GM12878 (cell line): Measurements from ENCODE around the gene DUSP12. TPM values are rescaled to one million over a fixed set of nuclear protein-coding genes. Genes with fewer than 3 reads are reported as not detected.

ENCODE experiments used
- BCL11A ChIP-seq: IDR thresholded peaks from 2 replicates; pipeline ENCODE4 v1.6.1; 2011; ENCODE audit warnings: low read depth, low read length
- CBFB ChIP-seq: IDR thresholded peaks from 2 replicates; pipeline ENCODE4 v1.6.1; 2016; ENCODE audit warnings: antibody characterized with exemption, low read depth
- CHD1 ChIP-seq: IDR thresholded peaks from 2 replicates; pipeline ENCODE4 v1.6.1; 2012; ENCODE audit warnings: low read depth, low read length, improper control_type of control experiment
- GABPA ChIP-seq: IDR thresholded peaks from 2 replicates; pipeline ENCODE4 v1.6.1; 2014; ENCODE audit warnings: antibody characterized with exemption, low read depth, mild to moderate bottlenecking, inconsistent platforms
- HDAC2 ChIP-seq: fragments of 200-600 bp; sonication (generic); IDR thresholded peaks from 2 replicates; pipeline ENCODE4 v1.6.1; 2017
- HDAC6 ChIP-seq: fragments of 200-600 bp; sonication (generic); IDR thresholded peaks from one replicate; pipeline ENCODE4 v1.8.0; 2017; ENCODE audit warnings: antibody characterized with exemption; ENCODE audit not compliant: unreplicated experiment
- IKZF2 ChIP-seq, 2 experiments: fragments of 450-650 bp; IDR thresholded peaks; 2 replicates each; pipeline ENCODE4 v1.6.1; 2017; ENCODE audit warnings: mild to moderate bottlenecking in 2 of 2, moderate library complexity in 2 of 2
- MEF2A ChIP-seq: IDR thresholded peaks from 2 replicates; pipeline ENCODE4 v1.6.1; 2011; ENCODE audit warnings: low read depth, mild to moderate bottlenecking, low read length, moderate library complexity; ENCODE audit not compliant: insufficient read depth
- MTA2 ChIP-seq: fragments of 450-650 bp; IDR thresholded peaks from 2 replicates; pipeline ENCODE4 v1.6.1; 2016; ENCODE audit warnings: low read depth, mild to moderate bottlenecking, moderate library complexity
- NFYB ChIP-seq: IDR thresholded peaks from 2 replicates; pipeline ENCODE4 v1.6.1; 2011; ENCODE audit warnings: low read depth, mild to moderate bottlenecking, low read length, improper control_type of control experiment, moderate library complexity; ENCODE audit not compliant: insufficient read depth
- NR2C2 ChIP-seq: IDR thresholded peaks from 2 replicates; pipeline ENCODE4 v1.6.1; 2011; ENCODE audit warnings: borderline replicate concordance, low read depth; ENCODE audit not compliant: control insufficient read depth, insufficient read length
- POU2F2 ChIP-seq: IDR thresholded peaks from 3 replicates; pipeline ENCODE4 v1.6.1; 2011; ENCODE audit warnings: low read depth, mild to moderate bottlenecking, low read length, borderline replicate concordance
- RB1 ChIP-seq: fragments of 450-650 bp; formaldehyde crosslinking; IDR thresholded peaks from 2 replicates; pipeline ENCODE4 v1.6.1; 2017; ENCODE audit warnings: mild to moderate bottlenecking, borderline replicate concordance
- SMARCA5 ChIP-seq: fragments of 450-650 bp; IDR thresholded peaks from 2 replicates; pipeline ENCODE4 v1.6.1; 2017; ENCODE audit warnings: mild to moderate bottlenecking
- STAT1 ChIP-seq: fragments of 450-650 bp; conservative IDR thresholded peaks from 2 replicates; pipeline ENCODE4 v1.6.1; 2014; ENCODE audit warnings: antibody characterized with exemption, mild to moderate bottlenecking
- SUPT20H ChIP-seq: IDR thresholded peaks from 2 replicates; pipeline ENCODE4 v1.6.1; 2011; ENCODE audit warnings: low read depth, mild to moderate bottlenecking, low read length, moderate library complexity, borderline replicate concordance; ENCODE audit not compliant: control insufficient read depth
- WRNIP1 ChIP-seq: IDR thresholded peaks from 2 replicates; pipeline ENCODE4 v1.6.1; 2011; ENCODE audit warnings: low read depth, low read length, improper control_type of control experiment, borderline replicate concordance
- polyA plus RNA-seq, 11 experiments: library from polyadenylated mRNA; depleted of rRNA in 4 of 11; unstranded in 6 of 11; stranded (reverse) in 5 of 11; fragments of >200 nt; fragmentation: Nextera tagmentation in 4 of 11; fragmentation: Illumina TruSeq in 1 of 11; extraction: Ambion mirVana in 4 of 11; extraction: Trizol in 1 of 11; gene quantifications; 1 replicate in 1 of 11; 2 replicates in 10 of 11; pipeline versions ENCODE4 v1.2.1 to v1.2.3, GENCODE V29; 2011 to 2016; ENCODE audit warnings: inconsistent platforms in 2 of 11, missing spikeins in 2 of 11, low read depth in 1 of 11
- total RNA-seq, 4 experiments: library from RNA; depleted of rRNA in 3 of 4; stranded (reverse); fragments of >200 nt in 3 of 4; fragmentation: Illumina TruSeq in 1 of 4; extraction: Trizol in 1 of 4; gene quantifications; 2 replicates each; pipeline versions ENCODE4 v1.2.1 to v1.2.3, GENCODE V29; 2013 to 2021
- TF ChIP-seq, protein P1 (sequence below): fragments of 450-650 bp; formaldehyde crosslinking; IDR thresholded peaks from 2 replicates; pipeline ENCODE4 v1.5.0; 2022; ENCODE audit warnings: mild to moderate bottlenecking, missing genetic modification characterization
- TF ChIP-seq, protein P2 (sequence below), 3 experiments: IDR thresholded peaks in 2 of 3; conservative IDR thresholded peaks in 1 of 3; 2 replicates each; pipeline ENCODE4 v1.5.1; 2011; ENCODE audit warnings: low read depth in 3 of 3, low read length in 3 of 3, mild to moderate bottlenecking in 3 of 3, control low read depth in 2 of 3, moderate library complexity in 2 of 3, inconsistent platforms in 1 of 3, mixed read lengths in 1 of 3; ENCODE audit not compliant: control insufficient read depth in 2 of 3, insufficient read depth in 1 of 3; ENCODE audit errors: extremely low read depth in 1 of 3
- TF ChIP-seq, protein P3 (sequence below): IDR thresholded peaks from 2 replicates; pipeline ENCODE4 v1.6.1; 2012; ENCODE audit warnings: low read depth, low read length, improper control_type of control experiment
- TF ChIP-seq, protein P4 (sequence below): fragments of 450-650 bp; IDR thresholded peaks from 2 replicates; pipeline ENCODE4 v1.6.1; 2017; ENCODE audit warnings: mild to moderate bottlenecking

Gene DUSP12
- total and polyA plus RNA-seq, 10 of the 15 experiments (the other 5 are each of a cell fraction or from before 2014, with no cell fraction given): 7.0 to 51.5 (median 35.4) TPM

DNA sequence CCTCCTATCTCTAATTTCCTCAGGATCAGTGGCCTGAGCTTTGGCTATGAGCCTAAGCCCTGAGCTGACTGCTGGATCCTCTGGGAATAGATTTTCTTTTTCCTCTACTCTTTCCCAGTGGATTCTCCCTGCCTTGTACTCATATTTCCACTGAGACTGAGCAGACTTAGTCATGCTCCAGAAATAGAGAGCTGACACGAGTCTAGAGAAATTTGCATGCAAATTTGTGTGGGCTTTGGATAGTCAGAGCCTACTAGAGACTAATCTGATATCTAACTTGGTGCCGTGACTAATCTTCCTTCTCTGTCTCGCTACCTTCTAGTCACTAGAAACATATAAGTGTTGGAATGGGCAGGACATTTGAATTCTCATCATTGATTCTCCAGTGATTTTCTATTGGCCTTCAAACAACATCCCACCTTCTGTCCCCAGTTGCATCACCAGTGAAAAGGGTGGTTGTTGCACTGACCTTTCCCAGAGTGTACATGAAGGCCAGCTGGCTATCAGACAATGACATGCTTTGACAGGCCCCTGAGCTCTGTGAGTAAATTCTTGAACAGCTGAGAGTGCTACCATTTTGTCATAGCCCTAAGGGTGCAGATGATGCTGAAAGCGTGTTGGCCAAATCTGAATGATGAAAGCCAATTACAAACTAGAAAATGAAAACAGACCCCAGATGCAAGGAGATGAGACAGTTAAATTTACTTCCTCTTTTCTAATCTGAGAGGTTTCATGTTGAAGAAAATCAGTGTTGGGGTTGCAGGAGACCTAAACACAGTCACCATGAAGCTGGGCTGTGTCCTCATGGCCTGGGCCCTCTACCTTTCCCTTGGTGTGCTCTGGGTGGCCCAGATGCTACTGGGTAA is 42.9 kb upstream of the DUSP12 start, which contains the start of gene FCRLA (continued):
- TF ChIP-seq, protein P1, sequence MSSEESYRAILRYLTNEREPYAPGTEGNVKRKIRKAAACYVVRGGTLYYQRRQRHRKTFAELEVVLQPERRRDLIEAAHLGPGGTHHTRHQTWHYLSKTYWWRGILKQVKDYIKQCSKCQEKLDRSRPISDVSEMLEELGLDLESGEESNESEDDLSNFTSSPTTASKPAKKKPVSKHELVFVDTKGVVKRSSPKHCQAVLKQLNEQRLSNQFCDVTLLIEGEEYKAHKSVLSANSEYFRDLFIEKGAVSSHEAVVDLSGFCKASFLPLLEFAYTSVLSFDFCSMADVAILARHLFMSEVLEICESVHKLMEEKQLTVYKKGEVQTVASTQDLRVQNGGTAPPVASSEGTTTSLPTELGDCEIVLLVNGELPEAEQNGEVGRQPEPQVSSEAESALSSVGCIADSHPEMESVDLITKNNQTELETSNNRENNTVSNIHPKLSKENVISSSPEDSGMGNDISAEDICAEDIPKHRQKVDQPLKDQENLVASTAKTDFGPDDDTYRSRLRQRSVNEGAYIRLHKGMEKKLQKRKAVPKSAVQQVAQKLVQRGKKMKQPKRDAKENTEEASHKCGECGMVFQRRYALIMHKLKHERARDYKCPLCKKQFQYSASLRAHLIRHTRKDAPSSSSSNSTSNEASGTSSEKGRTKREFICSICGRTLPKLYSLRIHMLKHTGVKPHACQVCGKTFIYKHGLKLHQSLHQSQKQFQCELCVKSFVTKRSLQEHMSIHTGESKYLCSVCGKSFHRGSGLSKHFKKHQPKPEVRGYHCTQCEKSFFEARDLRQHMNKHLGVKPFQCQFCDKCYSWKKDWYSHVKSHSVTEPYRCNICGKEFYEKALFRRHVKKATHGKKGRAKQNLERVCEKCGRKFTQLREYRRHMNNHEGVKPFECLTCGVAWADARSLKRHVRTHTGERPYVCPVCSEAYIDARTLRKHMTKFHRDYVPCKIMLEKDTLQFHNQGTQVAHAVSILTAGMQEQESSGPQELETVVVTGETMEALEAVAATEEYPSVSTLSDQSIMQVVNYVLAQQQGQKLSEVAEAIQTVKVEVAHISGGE: no peak
- TF ChIP-seq NFYB (0 out of 2 replicates have a peak, but pooled peaks have one; percentile 44), RB1 (no peak), WRNIP1 (no peak), STAT1 (no peak), BCL11A (peak; percentile 64; the same call in 1 of the 2 replicates), HDAC6 (no peak), SMARCA5 (peak; percentile 88; the same call in 1 of the 2 replicates), CBFB (0 out of 2 replicates have a peak, but pooled peaks have one; percentile 73), GABPA (no peak), IKZF2 (IDR thresholded peaks at IDR 0.05) (peak; percentile 71 to 92), POU2F2 (peak; percentile 93), CHD1 (no peak), SUPT20H (no peak), MEF2A (peak; percentile 99), HDAC2 (no peak), NR2C2 (no peak), MTA2 (peak; percentile 50; the same call in 1 of the 2 replicates)
- TF ChIP-seq, protein P2, sequence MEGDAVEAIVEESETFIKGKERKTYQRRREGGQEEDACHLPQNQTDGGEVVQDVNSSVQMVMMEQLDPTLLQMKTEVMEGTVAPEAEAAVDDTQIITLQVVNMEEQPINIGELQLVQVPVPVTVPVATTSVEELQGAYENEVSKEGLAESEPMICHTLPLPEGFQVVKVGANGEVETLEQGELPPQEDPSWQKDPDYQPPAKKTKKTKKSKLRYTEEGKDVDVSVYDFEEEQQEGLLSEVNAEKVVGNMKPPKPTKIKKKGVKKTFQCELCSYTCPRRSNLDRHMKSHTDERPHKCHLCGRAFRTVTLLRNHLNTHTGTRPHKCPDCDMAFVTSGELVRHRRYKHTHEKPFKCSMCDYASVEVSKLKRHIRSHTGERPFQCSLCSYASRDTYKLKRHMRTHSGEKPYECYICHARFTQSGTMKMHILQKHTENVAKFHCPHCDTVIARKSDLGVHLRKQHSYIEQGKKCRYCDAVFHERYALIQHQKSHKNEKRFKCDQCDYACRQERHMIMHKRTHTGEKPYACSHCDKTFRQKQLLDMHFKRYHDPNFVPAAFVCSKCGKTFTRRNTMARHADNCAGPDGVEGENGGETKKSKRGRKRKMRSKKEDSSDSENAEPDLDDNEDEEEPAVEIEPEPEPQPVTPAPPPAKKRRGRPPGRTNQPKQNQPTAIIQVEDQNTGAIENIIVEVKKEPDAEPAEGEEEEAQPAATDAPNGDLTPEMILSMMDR (IDR thresholded peaks at IDR 0.05 in 2 of 3, conservative IDR thresholded peaks at IDR 0.05 in 1 of 3; ENCODE audit: control insufficient read depth in 2 of 3, extremely low read depth in 1 of 3, insufficient read depth in 1 of 3, low read depth in 3 of 3, low read length in 3 of 3): no peak
- TF ChIP-seq, protein P3, sequence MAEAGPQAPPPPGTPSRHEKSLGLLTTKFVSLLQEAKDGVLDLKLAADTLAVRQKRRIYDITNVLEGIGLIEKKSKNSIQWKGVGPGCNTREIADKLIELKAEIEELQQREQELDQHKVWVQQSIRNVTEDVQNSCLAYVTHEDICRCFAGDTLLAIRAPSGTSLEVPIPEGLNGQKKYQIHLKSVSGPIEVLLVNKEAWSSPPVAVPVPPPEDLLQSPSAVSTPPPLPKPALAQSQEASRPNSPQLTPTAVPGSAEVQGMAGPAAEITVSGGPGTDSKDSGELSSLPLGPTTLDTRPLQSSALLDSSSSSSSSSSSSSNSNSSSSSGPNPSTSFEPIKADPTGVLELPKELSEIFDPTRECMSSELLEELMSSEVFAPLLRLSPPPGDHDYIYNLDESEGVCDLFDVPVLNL: no peak
- TF ChIP-seq, protein P4, sequence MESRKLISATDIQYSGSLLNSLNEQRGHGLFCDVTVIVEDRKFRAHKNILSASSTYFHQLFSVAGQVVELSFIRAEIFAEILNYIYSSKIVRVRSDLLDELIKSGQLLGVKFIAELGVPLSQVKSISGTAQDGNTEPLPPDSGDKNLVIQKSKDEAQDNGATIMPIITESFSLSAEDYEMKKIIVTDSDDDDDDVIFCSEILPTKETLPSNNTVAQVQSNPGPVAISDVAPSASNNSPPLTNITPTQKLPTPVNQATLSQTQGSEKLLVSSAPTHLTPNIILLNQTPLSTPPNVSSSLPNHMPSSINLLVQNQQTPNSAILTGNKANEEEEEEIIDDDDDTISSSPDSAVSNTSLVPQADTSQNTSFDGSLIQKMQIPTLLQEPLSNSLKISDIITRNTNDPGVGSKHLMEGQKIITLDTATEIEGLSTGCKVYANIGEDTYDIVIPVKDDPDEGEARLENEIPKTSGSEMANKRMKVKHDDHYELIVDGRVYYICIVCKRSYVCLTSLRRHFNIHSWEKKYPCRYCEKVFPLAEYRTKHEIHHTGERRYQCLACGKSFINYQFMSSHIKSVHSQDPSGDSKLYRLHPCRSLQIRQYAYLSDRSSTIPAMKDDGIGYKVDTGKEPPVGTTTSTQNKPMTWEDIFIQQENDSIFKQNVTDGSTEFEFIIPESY: no peak
- TF ChIP-seq, all 136 proteins: peak for 51
